Activated naive CD8-positive, alpha-beta T cell treated with anti-CD3 and anti-CD28 coated beads, Interleukin-2, amount 10 ng/mL, durations not matched to agents 7 days and 5 days (primary cell): Measurements from ENCODE around the gene SCNM1. TPM values are rescaled to one million over a fixed set of nuclear protein-coding genes. Genes with fewer than 3 reads are reported as not detected.

Source experiments
- ATAC-seq: fragments of 150-1000 bp; cut with Tn5 transposase; one replicate; pipeline ENCODE4 v1.10.0; 2021; ENCODE audit warnings: low read depth, moderate library complexity
- POLR2A ChIA-PET: fragments of 350-600 bp; sonication (Branson Sonifier 250); formaldehyde crosslinking; loops from one replicate; lab custom pipeline; 2021; ENCODE audit warnings: antibody characterized with exemption; lab: Charles Lee
- DNase-seq: peaks from one replicate; pipeline ENCODE4 v3.0.0; 2021
- H3K27ac Mint-ChIP-seq: one replicate; pipeline ENCODE4 v1.8.0; 2022; ENCODE audit warnings: mild to moderate bottlenecking, mixed read lengths
- H3K27me3 Mint-ChIP-seq: one replicate; pipeline ENCODE4 v1.8.0; 2022; ENCODE audit warnings: mild to moderate bottlenecking, moderate library complexity, mixed read lengths
- H3K36me3 Mint-ChIP-seq: one replicate; pipeline ENCODE4 v1.8.0; 2021; ENCODE audit warnings: mild to moderate bottlenecking, mixed read lengths
- H3K4me1 Mint-ChIP-seq: one replicate; pipeline ENCODE4 v1.8.0; 2021; ENCODE audit warnings: mixed read lengths
- H3K4me3 Mint-ChIP-seq: one replicate; pipeline ENCODE4 v1.8.0; 2022; ENCODE audit warnings: mild to moderate bottlenecking, moderate library complexity, mixed read lengths
- H3K9me3 Mint-ChIP-seq: one replicate; pipeline ENCODE4 v1.8.0; 2021; ENCODE audit warnings: mixed read lengths
- total RNA-seq, 2 experiments: library from RNA; stranded (reverse); gene quantifications; one replicate each; pipeline ENCODE4 v1.2.3, GENCODE V29; 2021

SCNM1 gene
- total RNA-seq, 2 experiments from 2014 or later: 64.5 to 66.6 TPM

DNA sequence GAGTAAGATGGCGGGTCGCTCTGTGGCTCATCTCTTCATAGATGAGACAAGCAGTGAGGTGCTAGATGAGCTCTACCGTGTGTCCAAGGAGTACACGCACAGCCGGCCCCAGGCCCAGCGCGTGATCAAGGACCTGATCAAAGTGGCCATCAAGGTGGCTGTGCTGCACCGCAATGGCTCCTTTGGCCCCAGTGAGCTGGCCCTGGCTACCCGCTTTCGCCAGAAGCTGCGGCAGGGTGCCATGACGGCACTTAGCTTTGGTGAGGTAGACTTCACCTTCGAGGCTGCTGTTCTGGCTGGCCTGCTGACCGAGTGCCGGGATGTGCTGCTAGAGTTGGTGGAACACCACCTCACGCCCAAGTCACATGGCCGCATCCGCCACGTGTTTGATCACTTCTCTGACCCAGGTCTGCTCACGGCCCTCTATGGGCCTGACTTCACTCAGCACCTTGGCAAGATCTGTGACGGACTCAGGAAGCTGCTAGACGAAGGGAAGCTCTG, 7.1 kb upstream of the SCNM1 start:
- no peak for ATAC-seq
- H3K27me3 Mint-ChIP-seq: no peaks in the 10 kb centered on the region
- peaks cover 56% of the 10 kb centered on the region for H3K4me1 Mint-ChIP-seq
- no peak for DNase-seq
- peaks cover 34% of the 10 kb centered on the region for H3K36me3 Mint-ChIP-seq
- POLR2A ChIA-PET: interaction anchor here (0.6 to 3.6 kb wide), 2 partner anchors 31 to 97 kb away, joined by 4 to 28 read pairs; partner anchors contain the start of gene VPS72
- H3K4me3 Mint-ChIP-seq: peak overlapping the region; percentile 99
- H3K27ac Mint-ChIP-seq: peak overlapping the region; percentile 95
- H3K9me3 Mint-ChIP-seq: no peaks in the 10 kb centered on the region

DNA sequence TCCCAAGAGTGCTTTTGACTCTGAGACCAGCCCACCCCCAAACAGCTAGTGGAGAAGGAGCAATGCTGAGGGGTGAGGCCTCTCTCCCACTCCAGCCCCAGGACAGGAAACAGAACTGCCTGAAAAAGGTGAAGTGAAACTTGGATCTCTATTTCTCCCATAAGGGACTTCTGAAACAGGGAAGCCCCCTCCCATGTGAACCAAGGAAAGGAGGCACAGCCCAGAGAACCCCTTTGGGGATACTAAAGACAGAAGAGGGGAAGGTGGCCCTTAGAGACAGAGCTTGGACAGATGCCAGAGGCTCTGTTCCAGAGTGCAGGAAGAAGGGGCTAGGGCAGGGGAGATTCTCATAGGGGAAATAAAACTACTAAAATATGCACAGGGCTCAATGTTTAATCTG, 6.6 kb upstream of the SCNM1 start:
- H3K4me1 Mint-ChIP-seq: peaks cover 60% of the 10 kb centered on the region
- POLR2A ChIA-PET: interaction anchor here (3.6 kb wide), 1 partner anchor 31 kb away, joined by 28 read pairs; the partner anchor contains the start of gene VPS72
- no peaks in the 10 kb centered on the region for H3K9me3 Mint-ChIP-seq
- DNase-seq (no peak), ATAC-seq (no peak)
- peak overlapping the region; percentile 59 for H3K4me3 Mint-ChIP-seq
- H3K27ac Mint-ChIP-seq: peak overlapping the region; percentile 89
- H3K36me3 Mint-ChIP-seq: peaks cover 38% of the 10 kb centered on the region
- H3K27me3 Mint-ChIP-seq: no peaks in the 10 kb centered on the region

DNA sequence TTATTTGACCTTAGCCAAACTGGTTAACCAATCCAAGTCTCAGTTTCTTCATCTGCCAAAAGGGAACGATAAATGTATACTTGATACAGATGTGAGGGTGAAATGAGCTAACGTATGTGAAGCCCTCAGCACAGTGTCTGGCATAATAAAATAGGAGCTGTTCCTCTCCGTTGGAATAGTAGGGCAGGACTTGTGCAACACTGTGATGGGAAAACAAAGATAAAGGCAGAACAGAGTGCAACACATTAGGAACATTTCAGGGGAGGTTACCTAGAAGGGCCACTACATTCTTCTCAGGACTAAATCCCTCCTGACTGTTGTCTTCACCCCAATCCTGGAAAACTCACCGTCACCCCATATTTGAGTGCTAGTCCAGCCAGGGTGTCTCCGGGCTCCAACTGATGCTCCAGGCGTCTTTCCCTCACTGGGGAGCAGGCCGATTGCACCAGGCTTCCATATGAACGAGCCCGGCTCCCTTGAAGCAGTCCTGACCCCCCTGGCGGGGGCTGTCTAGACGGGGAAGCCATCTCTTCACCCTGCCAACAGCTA, 1.1 kb upstream of the SCNM1 start:
- Mint-ChIP-seq H3K27me3 (no peaks in the 10 kb centered on the region), H3K4me3 (peak overlapping the region; percentile 95), H3K27ac (peak overlapping the region; percentile 92), H3K9me3 (no peaks in the 10 kb centered on the region), H3K4me1 (peaks cover 49% of the 10 kb centered on the region), H3K36me3 (peaks cover 37% of the 10 kb centered on the region)
- ATAC-seq (no peak), DNase-seq (no peak)
- POLR2A ChIA-PET: interaction anchor here (0.6 to 3.8 kb wide), 3 partner anchors 8 to 65 kb away, joined by 8 to 22 read pairs (median 17); partner anchors contain the start of genes TNFAIP8L2 and VPS72

DNA sequence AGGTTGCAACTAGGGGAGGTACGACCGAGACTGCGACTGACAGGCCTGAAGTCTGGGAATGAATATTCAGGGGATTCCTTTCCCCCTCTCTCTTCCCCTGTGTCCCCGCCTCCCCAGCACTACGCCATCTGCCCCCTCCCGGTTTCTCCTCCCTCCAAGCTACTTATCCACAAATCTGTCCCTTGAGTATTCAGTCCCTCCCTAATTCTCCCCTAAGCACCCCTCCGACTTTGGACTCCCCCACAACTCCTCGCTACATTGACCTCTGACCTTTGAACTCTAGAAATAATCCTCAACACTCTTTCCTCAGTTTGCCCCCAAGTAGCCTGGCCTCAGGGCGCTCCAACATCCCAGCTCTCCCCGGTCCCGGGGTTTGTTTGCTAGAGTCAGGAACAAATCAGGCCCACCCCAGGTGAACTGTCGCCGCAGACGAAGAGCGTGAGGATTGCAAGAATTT, 635 bp upstream of the SCNM1 start:
- peaks cover 48% of the 10 kb centered on the region for H3K4me1 Mint-ChIP-seq
- DNase-seq (no peak), ATAC-seq (no peak)
- H3K9me3 Mint-ChIP-seq: no peaks in the 10 kb centered on the region
- POLR2A ChIA-PET: interaction anchor here (0.6 to 3.8 kb wide), 4 partner anchors 8 to 65 kb away, joined by 4 to 22 read pairs (median 12); partner anchors contain the start of genes TNFAIP8L2 and VPS72
- no peaks in the 10 kb centered on the region for H3K27me3 Mint-ChIP-seq
- peak overlapping the region; percentile 95 for H3K4me3 Mint-ChIP-seq
- H3K36me3 Mint-ChIP-seq: peaks cover 34% of the 10 kb centered on the region
- H3K27ac Mint-ChIP-seq: peak overlapping the region; percentile 92

DNA sequence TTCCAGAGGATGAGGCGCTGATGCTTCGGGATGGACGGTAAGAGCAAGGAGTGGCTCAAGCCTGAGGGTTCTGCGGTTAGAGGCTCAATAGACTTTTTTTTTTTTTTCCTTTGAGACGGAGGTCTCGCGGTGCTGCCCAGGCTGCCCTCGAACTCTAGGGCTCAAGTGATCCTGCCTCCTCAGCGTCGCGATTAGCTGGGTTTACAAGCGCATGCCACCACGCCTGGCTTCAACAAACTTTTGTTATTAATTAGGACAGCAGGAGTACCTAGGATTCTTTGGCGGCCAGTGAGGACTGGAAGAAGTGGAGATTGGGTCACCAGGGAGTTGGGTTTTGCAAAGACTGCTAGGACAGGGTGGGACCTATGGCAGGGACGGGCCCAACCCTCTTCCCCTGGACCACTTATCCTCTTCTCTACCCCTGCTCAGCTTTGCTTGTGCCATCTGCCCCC, 587 bp downstream of the SCNM1 start:
- no peak for DNase-seq
- H3K9me3 Mint-ChIP-seq: no peaks in the 10 kb centered on the region
- peaks cover 29% of the 10 kb centered on the region for H3K36me3 Mint-ChIP-seq

DNA sequence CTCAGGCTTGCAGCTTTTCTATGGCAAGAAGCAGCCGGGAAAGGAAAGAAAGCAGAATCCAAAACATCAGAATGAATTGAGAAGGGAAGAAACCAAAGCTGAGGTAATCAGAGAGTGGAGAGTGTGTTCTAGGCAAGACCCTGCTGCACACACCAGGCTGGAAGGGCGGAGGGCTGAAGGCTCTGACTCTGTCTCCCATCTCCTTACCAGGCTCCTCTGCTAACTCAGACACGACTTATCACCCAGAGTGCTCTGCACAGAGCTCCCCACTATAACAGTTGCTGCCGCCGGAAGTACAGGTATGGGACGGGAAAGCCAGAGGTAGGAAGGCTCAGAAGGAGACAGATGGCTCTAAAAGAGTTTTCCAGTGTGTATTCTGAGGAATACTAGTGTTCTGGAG, 1.2 kb downstream of the SCNM1 start:
- Mint-ChIP-seq H3K36me3 (peaks cover 24% of the 10 kb centered on the region), H3K4me3 (peak overlapping the region; percentile 95), H3K9me3 (no peaks in the 10 kb centered on the region), H3K27me3 (no peaks in the 10 kb centered on the region), H3K27ac (peak overlapping the region; percentile 92), H3K4me1 (peaks cover 40% of the 10 kb centered on the region)
- ATAC-seq (no peak), DNase-seq (no peak)
- POLR2A ChIA-PET: interaction anchor here (0.6 to 3.8 kb wide), 5 partner anchors 10 to 259 kb away, joined by 3 to 22 read pairs (median 5); partner anchors contain the start of genes TNFAIP8L2 and VPS72

More for the DNA sequence above, 587 bp downstream of the SCNM1 start:
- Mint-ChIP-seq H3K27ac (peak overlapping the region; percentile 92), H3K4me3 (peak overlapping the region; percentile 95), H3K27me3 (no peaks in the 10 kb centered on the region), H3K4me1 (peaks cover 44% of the 10 kb centered on the region)
- POLR2A ChIA-PET: interaction anchor here (0.7 to 3.8 kb wide), 7 partner anchors 10 to 115 kb away, joined by 3 to 22 read pairs (median 4); partner anchors contain the start of genes TNFAIP8L2, VPS72 and ZNF687
- no peak for ATAC-seq

DNA sequence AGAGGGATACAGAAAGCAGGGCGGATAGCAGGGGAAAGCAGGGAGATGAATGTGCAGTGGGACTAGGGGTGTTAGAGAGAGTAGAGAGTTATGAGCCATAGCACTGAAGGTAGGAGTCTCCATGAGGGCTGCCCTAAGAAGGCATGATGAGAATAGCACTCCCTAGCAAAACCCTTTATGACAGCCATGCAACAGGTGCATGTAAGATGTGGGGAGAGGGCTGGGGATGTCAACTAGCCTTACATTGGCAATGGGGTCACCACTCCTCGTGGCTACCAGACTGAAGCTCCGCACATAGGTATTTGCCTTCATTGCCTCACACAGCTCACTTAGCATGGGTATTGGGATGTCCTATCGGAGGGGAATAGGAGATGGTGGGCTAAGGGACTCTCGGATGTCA, 5.2 kb downstream of the SCNM1 start:
- Mint-ChIP-seq H3K27ac (no peak overlapping the region), H3K27me3 (no peaks in the 10 kb centered on the region), H3K4me3 (no peak overlapping the region), H3K4me1 (peaks cover 14% of the 10 kb centered on the region), H3K9me3 (no peaks in the 10 kb centered on the region), H3K36me3 (peaks cover 20% of the 10 kb centered on the region)
- DNase-seq (no peak), ATAC-seq (no peak)
- POLR2A ChIA-PET: interaction anchor here (2.2 kb wide), 1 partner anchor 14 kb away, joined by 4 read pairs; the partner anchor contains the start of gene TNFAIP8L2

DNA sequence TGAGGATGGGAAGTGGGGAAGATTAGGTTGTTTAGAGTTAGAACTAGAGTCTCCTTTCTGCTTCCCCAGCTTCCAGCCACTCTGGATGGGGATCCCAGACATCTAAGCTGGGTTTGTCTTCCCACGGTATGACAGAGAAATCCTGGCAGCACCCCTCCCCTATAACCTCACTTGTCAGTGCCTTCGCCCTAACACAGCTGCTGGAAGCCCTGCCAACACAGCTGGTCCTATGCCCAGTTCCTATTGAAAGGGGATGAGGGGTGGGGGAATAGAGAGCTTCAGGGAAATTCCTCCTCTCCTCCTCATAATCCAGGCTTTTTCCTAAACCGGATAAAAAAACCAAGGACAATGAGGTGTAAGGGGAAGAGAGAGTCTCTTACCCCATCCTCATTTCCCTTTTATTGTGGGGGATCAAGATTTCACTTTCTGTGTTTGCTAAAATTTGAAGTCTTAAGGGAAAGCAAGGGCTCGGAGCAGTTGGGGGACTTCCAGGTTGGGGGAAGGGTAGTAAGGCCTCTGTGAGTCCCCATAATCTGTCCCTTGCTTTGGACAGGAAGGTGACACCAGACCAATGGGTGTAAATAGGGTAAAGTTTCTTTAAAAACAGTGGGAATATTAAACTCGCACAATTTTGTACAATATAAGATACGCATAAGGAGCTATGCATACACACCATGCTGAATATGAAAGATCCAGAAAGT, 9.2 kb downstream of the SCNM1 start:
- no peaks in the 10 kb centered on the region for H3K9me3 Mint-ChIP-seq
- peaks cover 21% of the 10 kb centered on the region for H3K36me3 Mint-ChIP-seq
- no peaks in the 10 kb centered on the region for H3K27me3 Mint-ChIP-seq
- no peak overlapping the region for H3K27ac Mint-ChIP-seq
- ATAC-seq (no peak), DNase-seq (no peak)
- H3K4me3 Mint-ChIP-seq: no peak overlapping the region
- POLR2A ChIA-PET: interaction anchor here (3.5 kb wide), 1 partner anchor 14 kb away, joined by 13 read pairs; the partner anchor contains the start of gene VPS72
- H3K4me1 Mint-ChIP-seq: no peaks in the 10 kb centered on the region

DNA sequence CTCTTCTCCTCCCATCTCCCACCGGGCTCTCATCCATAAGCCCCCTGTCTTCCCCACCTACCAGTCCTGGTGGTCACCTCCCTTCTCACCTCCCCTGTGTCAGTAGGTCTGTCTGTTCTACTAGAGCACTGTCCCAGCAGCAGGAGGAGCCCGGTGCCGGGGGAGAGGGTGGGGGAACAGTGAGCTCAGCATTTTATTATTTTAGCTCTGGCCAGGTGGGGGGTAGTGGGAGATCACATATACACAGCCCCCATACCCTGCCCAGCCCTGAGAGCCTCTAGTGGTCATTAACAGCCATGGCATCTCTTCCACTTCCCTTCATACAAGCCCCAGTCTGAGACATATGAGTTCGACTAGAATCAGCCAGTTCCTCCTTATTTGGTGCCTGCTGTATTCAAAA, 9.9 kb downstream of the SCNM1 start, which contains the start of gene TMOD4:
TSS of gene TMOD4 (minus strand) at position 119 of the 400 bp plus-strand sequence. CDS start 1,106 bp downstream, outside the sequence.
- H3K4me3 Mint-ChIP-seq: no peak within 1 kb of the TSS
- H3K27me3 Mint-ChIP-seq: no peaks in the 10 kb centered on the region
- ATAC-seq (peak; percentile 71), DNase-seq (no peak)
- no peaks in the 10 kb centered on the region for H3K9me3 Mint-ChIP-seq
- POLR2A ChIA-PET: interaction anchor here (3.5 kb wide), 1 partner anchor 13 kb away, joined by 13 read pairs; the partner anchor contains the start of gene VPS72
- peaks cover 25% of the 10 kb centered on the region for H3K36me3 Mint-ChIP-seq
- H3K4me1 Mint-ChIP-seq: no peaks in the 10 kb centered on the region
- H3K27ac Mint-ChIP-seq: no peak within 1 kb of the TSS

DNA sequence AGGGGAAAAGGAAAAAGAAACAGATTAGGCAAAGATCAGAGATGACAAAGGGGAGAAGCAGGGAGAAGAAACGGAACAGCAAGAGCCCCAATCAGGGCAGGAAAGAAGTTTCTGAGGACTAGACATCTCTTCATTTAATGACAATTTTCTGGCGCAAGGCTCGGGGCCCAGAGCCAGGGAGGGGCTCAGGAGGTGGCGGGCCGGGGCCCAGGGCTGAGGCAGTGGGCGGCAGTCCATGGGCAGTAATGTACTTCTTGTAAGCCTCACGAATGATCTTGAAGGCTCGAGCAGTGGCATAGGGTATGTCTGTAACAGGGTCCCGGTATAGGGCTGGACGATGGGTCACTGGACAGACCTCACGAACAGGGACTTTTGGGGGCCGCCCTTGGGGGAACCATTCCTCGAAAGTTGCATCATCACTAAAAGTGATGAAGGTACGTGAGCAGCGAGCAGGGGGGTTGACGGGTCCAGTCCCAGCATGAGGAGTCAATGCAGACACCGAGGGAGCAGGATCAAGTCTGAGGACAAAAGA, 10.6 kb downstream of the SCNM1 start:
- POLR2A ChIA-PET: no interaction called here
- no peak for ATAC-seq

DNA sequence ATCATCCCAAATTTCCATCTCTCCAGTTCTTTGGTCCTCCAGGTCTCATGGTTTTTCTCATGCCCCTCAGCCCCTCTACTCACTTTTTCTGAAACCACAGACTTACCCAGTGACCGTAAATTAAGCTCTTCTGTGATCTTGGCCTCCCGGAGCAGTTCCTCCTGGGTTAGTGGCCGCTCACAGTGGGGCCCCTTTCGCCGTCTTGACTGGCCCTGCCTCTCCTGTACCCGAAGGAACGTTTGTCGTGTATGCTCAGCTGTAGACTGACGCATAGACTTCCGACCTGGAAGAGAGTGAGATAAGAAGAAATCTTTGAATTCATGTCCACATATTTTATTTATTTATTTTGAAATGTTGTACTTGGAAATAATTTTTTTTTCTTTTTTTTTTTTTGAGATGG, 18.3 kb downstream of the SCNM1 start:
- ATAC-seq (no peak), DNase-seq (no peak)
- Mint-ChIP-seq H3K4me3 (no peak overlapping the region), H3K36me3 (peaks cover 40% of the 10 kb centered on the region), H3K27ac (no peak overlapping the region), H3K9me3 (no peaks in the 10 kb centered on the region), H3K4me1 (peaks cover 15% of the 10 kb centered on the region), H3K27me3 (no peaks in the 10 kb centered on the region)
- POLR2A ChIA-PET: no interaction called here

More for the DNA sequence above, 10.6 kb downstream of the SCNM1 start:
- no peak for DNase-seq
- Mint-ChIP-seq H3K9me3 (no peaks in the 10 kb centered on the region), H3K4me1 (no peaks in the 10 kb centered on the region), H3K27ac (no peak overlapping the region), H3K27me3 (no peaks in the 10 kb centered on the region), H3K36me3 (peaks cover 32% of the 10 kb centered on the region), H3K4me3 (no peak overlapping the region)

DNA sequence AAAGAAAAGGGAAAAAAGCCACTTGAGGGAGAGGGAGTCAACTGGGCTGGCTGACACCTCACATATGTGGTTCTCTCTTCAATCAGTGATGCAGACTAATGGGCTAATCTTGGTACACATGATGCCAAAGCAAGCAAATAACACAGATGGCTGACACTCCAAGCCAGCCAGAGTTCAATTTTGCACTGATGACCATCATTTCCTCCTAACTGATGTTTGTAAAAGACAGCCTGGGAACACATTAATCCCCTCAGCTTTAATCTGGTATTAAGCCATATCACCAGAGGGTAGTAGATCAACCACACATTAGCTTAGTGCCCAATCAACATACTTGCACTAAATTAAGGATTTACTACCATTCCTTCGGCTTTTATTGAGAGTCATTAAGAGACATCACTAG, 21.3 kb downstream of the SCNM1 start:
- POLR2A ChIA-PET: interaction anchor here (3.4 kb wide), 1 partner anchor 13 kb away, joined by 13 read pairs; the partner anchor contains the start of gene TMOD4
- Mint-ChIP-seq H3K4me1 (peaks cover 20% of the 10 kb centered on the region), H3K27me3 (no peaks in the 10 kb centered on the region)

More for the DNA sequence above, 21.3 kb downstream of the SCNM1 start:
- ATAC-seq (no peak), DNase-seq (no peak)
- Mint-ChIP-seq H3K36me3 (peaks cover 27% of the 10 kb centered on the region), H3K27ac (no peak overlapping the region), H3K4me3 (no peak overlapping the region), H3K9me3 (no peaks in the 10 kb centered on the region)
